ENCODE results near the gene LHFPL2. TPM values are rescaled to one million over a fixed set of nuclear protein-coding genes. Genes with fewer than 3 reads are reported as not detected.

LHFPL2 gene
- total and polyA plus RNA-seq, 12 donors, result 2.4 to 14.9 (median 5.1) TPM

DNA sequence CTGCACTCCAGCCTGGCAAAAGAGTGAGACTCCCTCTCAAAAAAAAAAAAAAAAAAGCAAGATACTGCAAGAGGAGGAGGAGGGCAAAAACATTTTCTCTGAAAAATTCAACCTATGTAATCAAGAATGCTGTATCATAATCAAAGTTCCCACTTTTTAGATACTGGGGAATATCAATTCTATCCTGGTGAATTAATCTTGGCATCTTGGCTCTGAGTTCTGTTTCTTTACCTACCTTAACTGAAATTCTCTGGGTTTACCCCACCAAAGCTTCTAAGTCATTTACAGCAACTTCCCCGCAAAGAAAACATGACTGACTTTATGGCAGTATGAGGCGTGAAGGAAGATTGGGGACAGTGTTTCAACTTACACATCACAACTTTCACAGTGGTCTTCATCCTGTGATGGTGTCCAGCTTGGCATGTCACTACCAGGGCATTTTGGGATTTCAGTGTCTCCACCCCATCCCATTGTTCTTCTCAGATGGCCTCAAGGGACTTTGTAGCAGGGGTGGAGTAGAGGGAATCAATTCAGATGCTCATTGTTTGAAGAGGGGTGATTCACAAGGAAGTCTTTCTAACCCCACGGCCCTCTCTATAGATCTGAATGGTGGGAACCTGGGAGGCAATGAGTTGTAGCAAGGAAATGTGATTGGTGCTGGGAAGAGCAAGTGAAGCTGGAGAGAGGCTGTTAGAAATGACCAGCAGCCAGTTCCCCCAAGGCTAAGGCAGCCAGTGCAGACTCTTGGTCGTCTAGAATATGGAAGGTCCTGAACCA, 157.7 kb downstream of the LHFPL2 start:
- no peak for TF ChIP-seq CTCF (IDR thresholded peaks at IDR 0.05)
- Histone ChIP-seq H3K4me3 (no peak overlapping the region), H3K27me3 (no peaks in the 10 kb centered on the region), H3K36me3 (peaks cover 0 to 62% (median 5%) of the 10 kb centered on the region in 9 donors), H3K4me1 (peaks cover 0 to 38% (median 20%) of the 10 kb centered on the region in 9 donors), H3K9me3 (no peaks in the 10 kb centered on the region), H3K27ac (no peak overlapping the region)
- intact Hi-C loops (cut with DNase I), result no loop called here
- DNase-seq (no peak), ATAC-seq (peak in 1 of 8 donors; percentile 49)
- WGBS, 2 donors, result 84 to 91% methylated on average over 4 of the region's 4 CpGs

GRCh38 chr5:78487846-78488245, 160.7 kb downstream of the LHFPL2 start:
- Histone ChIP-seq H3K4me1 (peaks cover 2 to 56% (median 34%) of the 10 kb centered on the region in 9 donors), H3K27me3 (no peaks in the 10 kb centered on the region), H3K36me3 (peaks cover 0 to 49% (median 5%) of the 10 kb centered on the region in 9 donors), H3K9me3 (no peaks in the 10 kb centered on the region), H3K4me3 (no peak overlapping the region), H3K27ac (peak overlapping the region in 2 of 10 donors; percentile 6 to 11)
- WGBS, 2 donors, result 62 to 78% methylated on average over 4 of the region's 4 CpGs
- DNase-seq, result no peak
- peak in 2 of 8 donors; percentile 27 to 50 for ATAC-seq
- TF ChIP-seq CTCF (IDR thresholded peaks at IDR 0.05), result no peak
- intact Hi-C loops (cut with DNase I), result no loop called here

GRCh38 chr5:78486218-78486617, 162.4 kb downstream of the LHFPL2 start:
- WGBS, 2 donors, result 70 to 72% methylated on average over 2 of the region's 2 CpGs
- Histone ChIP-seq H3K36me3 (peaks cover 0 to 62% (median 5%) of the 10 kb centered on the region in 9 donors), H3K4me1 (peaks cover 2 to 60% (median 34%) of the 10 kb centered on the region in 9 donors), H3K27ac (peak overlapping the region in 5 of 10 donors; percentile 5 to 43 (median 20)), H3K27me3 (no peaks in the 10 kb centered on the region), H3K4me3 (no peak overlapping the region), H3K9me3 (no peaks in the 10 kb centered on the region)
- ATAC-seq, result peak in 5 of 8 donors; percentile 39 to 70 (median 53)
- DNase-seq, result no peak
- intact Hi-C loops (cut with DNase I), result no loop called here
- TF ChIP-seq CTCF (IDR thresholded peaks at IDR 0.05), result no peak

- Histone ChIP-seq H3K4me1 (peaks cover 2 to 60% (median 34%) of the 10 kb centered on the region in 9 donors), H3K27ac (peak overlapping the region in 2 of 10 donors; percentile 12 to 48), H3K4me3 (no peak overlapping the region), H3K36me3 (peaks cover 0 to 51% (median 5%) of the 10 kb centered on the region in 9 donors), H3K27me3 (no peaks in the 10 kb centered on the region), H3K9me3 (no peaks in the 10 kb centered on the region)
- ATAC-seq, result peak in 6 of 8 donors; percentile 32 to 82 (median 56)
- WGBS, 2 donors, result 78 to 84% methylated on average over 3 of the region's 3 CpGs
- DNase-seq, result no peak
- no peak for TF ChIP-seq CTCF (IDR thresholded peaks at IDR 0.05)
- intact Hi-C loops (cut with DNase I), result no loop called here
Measured at GRCh38 chr5:78483809-78484521, 164.6 kb downstream of the LHFPL2 start.
